Body of pancreas (tissue), 4 donors: ENCODE results near the gene ZNF384.

Source experiments
- CTCF ChIP-seq, 7 experiments: fragments of 450-650 bp in 4 of 7; fragments of 200-600 bp in 3 of 7; sonication (generic) in 3 of 7; IDR thresholded peaks; one replicate each; pipeline ENCODE4 v1.5.1; 2016 to 2019; ENCODE audit warnings: antibody characterized with exemption in 7 of 7
- POLR2A ChIP-seq, 3 donors: fragments of 450-650 bp; IDR thresholded peaks; one replicate each; pipeline ENCODE4 v1.6.1; 2016; ENCODE audit warnings: antibody characterized with exemption in 3 of 3, mild to moderate bottlenecking in 2 of 3

GRCh38 chr12:6698352-6699046 is 9.3 kb upstream of the ZNF384 start:
- TF ChIP-seq CTCF (IDR thresholded peaks at IDR 0.05) (no peak), POLR2A (IDR thresholded peaks at IDR 0.05) (no peak)
